Parathyroid adenoma (tissue), 2 donors: ENCODE data around the gene ZEB2.

Experiments
- H2AFZ ChIP-seq: fragments of 300-600 bp; sonication (generic); one replicate; pipeline ENCODE4 v1.7.0; 2017; ENCODE audit warnings: antibody characterized with exemption, mild to moderate bottlenecking
- H3K27ac ChIP-seq: fragments of 300-600 bp; sonication (generic); one replicate; pipeline ENCODE4 v1.7.0; 2017
- H3K27me3 ChIP-seq: fragments of 300-600 bp; sonication (generic); one replicate; pipeline ENCODE4 v1.7.0; 2017; ENCODE audit warnings: low read length; ENCODE audit not compliant: control insufficient read depth, insufficient read depth
- H3K36me3 ChIP-seq: fragments of 300-600 bp; sonication (generic); one replicate; pipeline ENCODE4 v1.7.0; 2017; ENCODE audit warnings: low read length; ENCODE audit not compliant: control insufficient read depth, insufficient read depth
- H3K4me1 ChIP-seq: fragments of 300-600 bp; sonication (generic); one replicate; pipeline ENCODE4 v1.7.0; 2017; ENCODE audit warnings: control low read depth
- H3K4me2 ChIP-seq: fragments of 300-600 bp; sonication (generic); one replicate; pipeline ENCODE4 v1.7.0; 2017; ENCODE audit warnings: low read length
- H3K4me3 ChIP-seq: fragments of 300-600 bp; sonication (generic); one replicate; pipeline ENCODE4 v1.7.0; 2017; ENCODE audit warnings: low read depth, low read length
- H3K79me2 ChIP-seq: fragments of 300-600 bp; sonication (generic); one replicate; pipeline ENCODE4 v1.7.0; 2017; ENCODE audit warnings: control low read depth
- H3K9ac ChIP-seq: fragments of 300-600 bp; sonication (generic); one replicate; pipeline ENCODE4 v1.7.0; 2017; ENCODE audit warnings: mild to moderate bottlenecking
- H3K9me3 ChIP-seq: fragments of 300-600 bp; sonication (generic); one replicate; pipeline ENCODE4 v1.7.0; 2017; ENCODE audit warnings: low read length; ENCODE audit not compliant: control insufficient read depth
- TF ChIP-seq, protein P1 (sequence below): fragments of 300-600 bp; sonication (generic); IDR thresholded peaks from one replicate; pipeline ENCODE4 v1.7.0; 2017; ENCODE audit warnings: antibody characterized with exemption, mild to moderate bottlenecking
- donor health status: primary hyperparathyroidism.

ZEB2 gene

DNA sequence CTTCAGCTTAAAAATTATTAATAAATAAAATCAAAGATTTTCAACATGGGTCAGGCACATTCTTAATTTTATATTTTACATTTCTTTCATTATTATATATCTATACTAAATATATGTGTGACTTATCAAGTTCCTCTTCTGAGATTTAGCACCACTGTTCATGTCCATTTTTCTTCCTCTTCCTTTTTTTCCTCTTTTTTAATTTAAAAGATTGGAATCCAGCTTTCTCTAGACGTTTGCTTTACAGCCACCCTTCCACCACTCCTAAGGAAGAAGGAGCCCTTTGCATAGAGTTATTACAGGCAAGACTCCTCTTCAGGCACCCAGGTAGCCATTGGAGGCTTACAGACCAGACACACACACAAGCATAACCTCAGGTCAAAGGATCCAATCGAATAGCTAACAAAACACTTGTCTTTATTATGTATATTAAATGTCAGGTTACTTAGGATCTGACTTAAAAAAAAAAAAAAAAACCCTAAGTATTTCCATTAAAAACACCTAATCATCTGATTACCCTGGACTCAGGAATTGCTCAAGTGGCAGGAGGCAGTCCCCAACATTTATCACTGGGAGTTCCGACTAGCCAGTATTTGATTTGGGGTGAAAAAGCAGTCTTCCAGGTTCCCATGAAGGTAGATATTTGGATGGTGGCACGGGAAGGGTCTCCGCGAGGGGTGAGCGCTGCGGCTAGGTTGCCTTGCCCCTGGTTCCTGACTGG is 2.4 kb upstream of the ZEB2 start:
- Histone ChIP-seq H3K27me3 (peaks cover 8% of the 10 kb centered on the region), H3K9ac (no peak overlapping the region), H3K4me3 (no peak overlapping the region), H3K4me1 (no peaks in the 10 kb centered on the region), H3K79me2 (no peaks in the 10 kb centered on the region), H3K4me2 (no peak overlapping the region), H3K9me3 (no peaks in the 10 kb centered on the region), H2AFZ (no peak overlapping the region), H3K36me3 (no peaks in the 10 kb centered on the region), H3K27ac (peak overlapping the region; percentile 27)
- TF ChIP-seq, protein P1, sequence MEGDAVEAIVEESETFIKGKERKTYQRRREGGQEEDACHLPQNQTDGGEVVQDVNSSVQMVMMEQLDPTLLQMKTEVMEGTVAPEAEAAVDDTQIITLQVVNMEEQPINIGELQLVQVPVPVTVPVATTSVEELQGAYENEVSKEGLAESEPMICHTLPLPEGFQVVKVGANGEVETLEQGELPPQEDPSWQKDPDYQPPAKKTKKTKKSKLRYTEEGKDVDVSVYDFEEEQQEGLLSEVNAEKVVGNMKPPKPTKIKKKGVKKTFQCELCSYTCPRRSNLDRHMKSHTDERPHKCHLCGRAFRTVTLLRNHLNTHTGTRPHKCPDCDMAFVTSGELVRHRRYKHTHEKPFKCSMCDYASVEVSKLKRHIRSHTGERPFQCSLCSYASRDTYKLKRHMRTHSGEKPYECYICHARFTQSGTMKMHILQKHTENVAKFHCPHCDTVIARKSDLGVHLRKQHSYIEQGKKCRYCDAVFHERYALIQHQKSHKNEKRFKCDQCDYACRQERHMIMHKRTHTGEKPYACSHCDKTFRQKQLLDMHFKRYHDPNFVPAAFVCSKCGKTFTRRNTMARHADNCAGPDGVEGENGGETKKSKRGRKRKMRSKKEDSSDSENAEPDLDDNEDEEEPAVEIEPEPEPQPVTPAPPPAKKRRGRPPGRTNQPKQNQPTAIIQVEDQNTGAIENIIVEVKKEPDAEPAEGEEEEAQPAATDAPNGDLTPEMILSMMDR = no peak

DNA sequence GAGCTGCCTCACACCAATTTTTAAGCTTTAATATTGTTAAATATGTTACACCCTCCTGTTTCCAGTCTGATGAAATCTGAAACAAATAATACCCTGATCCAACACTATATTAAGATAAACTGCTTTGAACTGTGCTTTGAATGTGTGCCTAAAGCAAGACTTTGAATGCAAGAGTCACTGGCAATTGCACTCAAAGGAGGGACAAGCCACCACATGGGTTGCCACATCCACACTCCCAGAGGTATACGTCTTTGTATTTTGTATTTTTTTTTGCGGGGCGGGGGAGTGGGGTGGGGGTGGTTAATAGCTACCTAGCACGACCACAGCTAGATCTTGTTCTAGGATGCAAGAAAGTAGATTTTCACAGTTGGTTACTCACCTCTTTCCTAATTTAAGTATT is 1.8 kb upstream of the ZEB2 start:
- no peaks in the 10 kb centered on the region for H3K9me3 ChIP-seq
- no peaks in the 10 kb centered on the region for H3K36me3 ChIP-seq
- H3K4me2 ChIP-seq = no peak overlapping the region
- no peaks in the 10 kb centered on the region for H3K4me1 ChIP-seq
- H3K27ac ChIP-seq = peak overlapping the region; percentile 13
- TF ChIP-seq, protein P1 = no peak
- H3K27me3 ChIP-seq = peaks cover 8% of the 10 kb centered on the region
- no peak overlapping the region for H3K9ac ChIP-seq
- no peak overlapping the region for H3K4me3 ChIP-seq
- H2AFZ ChIP-seq = no peak overlapping the region
- no peaks in the 10 kb centered on the region for H3K79me2 ChIP-seq

DNA sequence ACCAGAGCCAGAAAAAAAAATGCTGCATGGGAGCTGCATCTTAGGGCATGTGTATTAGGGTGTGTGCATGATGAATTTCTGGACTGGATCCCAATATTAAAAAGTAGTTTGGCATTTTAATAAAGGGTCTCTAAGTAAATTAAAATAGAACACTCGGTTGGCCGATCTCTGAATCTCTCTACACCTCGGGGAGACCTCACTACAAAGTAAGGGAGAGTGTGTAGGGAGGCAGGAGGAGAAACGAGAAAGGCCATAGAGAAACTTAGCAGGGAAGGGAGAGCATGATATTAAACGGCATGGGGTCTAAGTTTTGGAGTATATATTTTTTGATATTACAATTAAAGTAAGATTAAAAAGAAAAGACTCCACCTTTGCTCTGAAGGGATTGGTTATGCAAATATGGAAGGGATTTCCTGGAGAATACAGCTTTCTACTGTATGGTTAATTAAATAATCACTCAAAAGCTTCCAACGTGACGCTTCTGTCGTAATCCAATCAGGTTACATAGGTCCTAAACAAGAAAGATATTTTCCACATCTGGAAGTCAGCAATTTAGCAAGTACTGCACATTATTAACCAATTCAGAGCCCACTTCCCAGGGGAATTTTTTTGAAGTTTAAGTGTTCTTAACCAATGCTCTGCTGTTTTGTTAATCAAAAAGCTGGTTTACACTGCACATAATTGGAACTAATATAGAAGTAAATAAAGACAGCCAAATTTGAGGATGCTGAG is 1.0 kb upstream of the ZEB2 start:
- no peaks in the 10 kb centered on the region for H3K79me2 ChIP-seq
- no peaks in the 10 kb centered on the region for H3K9me3 ChIP-seq
- H3K4me2 ChIP-seq = no peak overlapping the region
- H3K36me3 ChIP-seq = no peaks in the 10 kb centered on the region
- no peak overlapping the region for H3K9ac ChIP-seq
- peaks cover 7% of the 10 kb centered on the region for H3K27me3 ChIP-seq
- no peaks in the 10 kb centered on the region for H3K4me1 ChIP-seq
- no peak overlapping the region for H2AFZ ChIP-seq
- peak overlapping the region; percentile 13 for H3K27ac ChIP-seq
- H3K4me3 ChIP-seq = no peak overlapping the region
- TF ChIP-seq, protein P1 = no peak

DNA sequence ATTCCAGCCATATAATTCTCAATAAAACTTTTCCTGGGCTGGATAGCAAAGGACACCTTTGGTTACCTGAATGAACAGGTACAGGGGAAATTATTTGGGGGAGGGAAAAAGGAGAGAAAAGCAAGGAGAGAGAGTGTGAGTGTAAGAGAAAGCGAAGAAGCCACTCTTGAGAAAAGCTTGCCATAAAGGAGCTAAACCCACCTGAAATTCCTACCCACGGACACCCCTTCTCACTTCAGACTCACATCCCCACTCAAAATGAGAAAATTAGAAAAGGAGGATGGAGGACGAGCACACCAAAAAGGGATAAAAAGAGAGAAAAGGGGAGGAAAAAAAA is 354 bp downstream of the ZEB2 start:
- Histone ChIP-seq H3K27ac (peak overlapping the region; percentile 71), H3K4me1 (no peaks in the 10 kb centered on the region), H3K9ac (no peak overlapping the region), H3K4me3 (peak overlapping the region; percentile 38), H3K9me3 (no peaks in the 10 kb centered on the region), H3K4me2 (no peak overlapping the region), H2AFZ (no peak overlapping the region), H3K27me3 (peaks cover 11% of the 10 kb centered on the region), H3K36me3 (no peaks in the 10 kb centered on the region), H3K79me2 (no peaks in the 10 kb centered on the region)
- TF ChIP-seq, protein P1 = no peak
